Liver (tissue), 2 donors: ENCODE results near the gene NUP93.

Source experiments
- CTCF ChIP-seq: fragments of 150-350 bp; IDR thresholded peaks from 2 replicates; pipeline ENCODE4 v1.5.1; 2017; ENCODE audit warnings: improper control_type of control experiment, low read depth, low read length; ENCODE audit not compliant: missing input control
- MAX ChIP-seq: IDR thresholded peaks from 2 replicates; pipeline ENCODE4 v1.6.1; 2016; ENCODE audit warnings: antibody characterized with exemption
- donor health status: healthy.

- TF ChIP-seq MAX (no peak), CTCF (no peak)
These were observed 167.3 kb downstream of the NUP93 start for GRCh38 chr16:56897026-56897799.
